ENCODE data around the gene PRKCA.

DNA sequence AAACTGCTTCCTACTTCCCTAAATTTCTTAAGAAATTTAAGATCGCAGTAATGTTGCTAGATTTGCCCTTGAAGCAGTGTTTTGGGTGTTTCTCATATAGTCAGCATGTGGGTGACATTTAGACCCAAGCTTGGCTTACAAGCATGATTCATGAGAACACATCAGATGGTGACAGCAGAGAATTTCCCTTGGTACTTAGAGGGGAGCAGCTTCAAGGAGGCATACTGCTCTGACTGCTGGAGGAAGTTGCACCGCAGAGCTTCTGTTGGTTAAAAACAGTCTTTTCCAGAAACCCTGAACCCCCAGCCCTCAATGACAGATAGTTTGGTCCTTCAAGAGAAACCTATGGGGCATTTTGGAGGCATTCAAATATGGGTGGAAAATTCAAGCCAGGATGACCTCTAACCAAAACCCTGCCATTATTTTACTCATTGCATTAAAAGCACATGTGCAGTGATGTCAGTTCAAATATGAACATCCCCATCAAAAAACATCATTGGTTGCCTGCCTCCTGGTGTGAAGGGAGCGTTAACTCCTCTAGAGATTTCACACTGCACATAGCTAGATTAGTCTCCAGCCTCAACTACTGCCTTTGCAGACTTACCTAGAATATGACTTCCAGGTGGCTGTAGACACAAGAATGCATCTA is 331.0 kb downstream of the PRKCA start:
- TF ChIP-seq ZNF8 (CRISPR knock-in tag; IDR thresholded peaks at IDR 0.05): no peak
- TF ChIP-seq BACH2 (CRISPR knock-in tag; IDR thresholded peaks at IDR 0.05; ENCODE audit: borderline replicate concordance): no peak
- TF ChIP-seq, protein P1, sequence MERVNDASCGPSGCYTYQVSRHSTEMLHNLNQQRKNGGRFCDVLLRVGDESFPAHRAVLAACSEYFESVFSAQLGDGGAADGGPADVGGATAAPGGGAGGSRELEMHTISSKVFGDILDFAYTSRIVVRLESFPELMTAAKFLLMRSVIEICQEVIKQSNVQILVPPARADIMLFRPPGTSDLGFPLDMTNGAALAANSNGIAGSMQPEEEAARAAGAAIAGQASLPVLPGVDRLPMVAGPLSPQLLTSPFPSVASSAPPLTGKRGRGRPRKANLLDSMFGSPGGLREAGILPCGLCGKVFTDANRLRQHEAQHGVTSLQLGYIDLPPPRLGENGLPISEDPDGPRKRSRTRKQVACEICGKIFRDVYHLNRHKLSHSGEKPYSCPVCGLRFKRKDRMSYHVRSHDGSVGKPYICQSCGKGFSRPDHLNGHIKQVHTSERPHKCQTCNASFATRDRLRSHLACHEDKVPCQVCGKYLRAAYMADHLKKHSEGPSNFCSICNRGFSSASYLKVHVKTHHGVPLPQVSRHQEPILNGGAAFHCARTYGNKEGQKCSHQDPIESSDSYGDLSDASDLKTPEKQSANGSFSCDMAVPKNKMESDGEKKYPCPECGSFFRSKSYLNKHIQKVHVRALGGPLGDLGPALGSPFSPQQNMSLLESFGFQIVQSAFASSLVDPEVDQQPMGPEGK (CRISPR knock-in tag; IDR thresholded peaks at IDR 0.05; ENCODE audit: borderline replicate concordance): no peak
- no peak for TF ChIP-seq ESRRG (CRISPR knock-in tag; IDR thresholded peaks at IDR 0.05)
- no peak for TF ChIP-seq CSRNP3 (CRISPR knock-in tag; IDR thresholded peaks at IDR 0.05)
- TF ChIP-seq CSDC2 (CRISPR knock-in tag; IDR thresholded peaks at IDR 0.05): no peak
- no peak for TF ChIP-seq PPARA (CRISPR knock-in tag; IDR thresholded peaks at IDR 0.05; ENCODE audit: borderline replicate concordance)
- no peak for TF ChIP-seq TOX (CRISPR knock-in tag; IDR thresholded peaks at IDR 0.05; ENCODE audit: borderline replicate concordance)
- no peak for TF ChIP-seq ZFP30 (CRISPR knock-in tag; IDR thresholded peaks at IDR 0.05)
- no peak for TF ChIP-seq ISL1 (CRISPR knock-in tag; IDR thresholded peaks at IDR 0.05)
- TF ChIP-seq, protein P2, sequence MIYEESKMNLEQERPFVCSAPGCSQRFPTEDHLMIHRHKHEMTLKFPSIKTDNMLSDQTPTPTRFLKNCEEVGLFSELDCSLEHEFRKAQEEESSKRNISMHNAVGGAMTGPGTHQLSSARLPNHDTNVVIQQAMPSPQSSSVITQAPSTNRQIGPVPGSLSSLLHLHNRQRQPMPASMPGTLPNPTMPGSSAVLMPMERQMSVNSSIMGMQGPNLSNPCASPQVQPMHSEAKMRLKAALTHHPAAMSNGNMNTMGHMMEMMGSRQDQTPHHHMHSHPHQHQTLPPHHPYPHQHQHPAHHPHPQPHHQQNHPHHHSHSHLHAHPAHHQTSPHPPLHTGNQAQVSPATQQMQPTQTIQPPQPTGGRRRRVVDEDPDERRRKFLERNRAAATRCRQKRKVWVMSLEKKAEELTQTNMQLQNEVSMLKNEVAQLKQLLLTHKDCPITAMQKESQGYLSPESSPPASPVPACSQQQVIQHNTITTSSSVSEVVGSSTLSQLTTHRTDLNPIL (CRISPR knock-in tag; IDR thresholded peaks at IDR 0.05; ENCODE audit: low read depth): no peak
- TF ChIP-seq ARNTL (CRISPR knock-in tag; IDR thresholded peaks at IDR 0.05; ENCODE audit: borderline replicate concordance, low read depth): no peak
